OCI-LY3 (cell line): ENCODE measurements around the gene FLOT2.

Source experiments
- EZH2phosphoT487 ChIP-seq: fragments of 200-600 bp; shearing (Covaris generic); IDR thresholded peaks from 2 replicates; pipeline ENCODE4 v1.6.1; 2018; ENCODE audit warnings: antibody characterized with exemption, mixed run types, low read depth
- TF ChIP-seq, protein P1 (sequence below): fragments of 200-600, 300-600 bp; sonication (generic); IDR thresholded peaks from 2 replicates; pipeline ENCODE4 v1.5.1; 2014; ENCODE audit warnings: antibody characterized with exemption, low read length, low read depth

DNA sequence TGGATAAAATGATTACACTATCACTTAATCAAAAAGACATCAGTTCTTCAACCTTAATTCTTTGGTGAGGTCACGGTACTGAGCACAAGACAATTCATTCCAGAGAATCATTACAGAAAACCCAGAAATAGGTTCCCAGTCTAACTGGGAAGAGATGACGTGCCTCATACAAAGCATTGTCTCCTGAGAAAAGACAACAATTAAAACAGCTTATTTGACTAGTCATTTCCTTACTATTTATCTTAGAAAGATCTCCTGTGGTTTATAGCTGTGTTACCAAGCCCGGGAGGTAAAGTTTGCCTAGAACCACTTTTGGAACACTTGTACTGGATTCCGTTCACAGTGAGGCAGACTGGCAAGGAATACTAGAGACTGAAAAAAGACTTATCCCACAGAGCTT, 48.7 kb upstream of the FLOT2 start:
- TF ChIP-seq, protein P1, sequence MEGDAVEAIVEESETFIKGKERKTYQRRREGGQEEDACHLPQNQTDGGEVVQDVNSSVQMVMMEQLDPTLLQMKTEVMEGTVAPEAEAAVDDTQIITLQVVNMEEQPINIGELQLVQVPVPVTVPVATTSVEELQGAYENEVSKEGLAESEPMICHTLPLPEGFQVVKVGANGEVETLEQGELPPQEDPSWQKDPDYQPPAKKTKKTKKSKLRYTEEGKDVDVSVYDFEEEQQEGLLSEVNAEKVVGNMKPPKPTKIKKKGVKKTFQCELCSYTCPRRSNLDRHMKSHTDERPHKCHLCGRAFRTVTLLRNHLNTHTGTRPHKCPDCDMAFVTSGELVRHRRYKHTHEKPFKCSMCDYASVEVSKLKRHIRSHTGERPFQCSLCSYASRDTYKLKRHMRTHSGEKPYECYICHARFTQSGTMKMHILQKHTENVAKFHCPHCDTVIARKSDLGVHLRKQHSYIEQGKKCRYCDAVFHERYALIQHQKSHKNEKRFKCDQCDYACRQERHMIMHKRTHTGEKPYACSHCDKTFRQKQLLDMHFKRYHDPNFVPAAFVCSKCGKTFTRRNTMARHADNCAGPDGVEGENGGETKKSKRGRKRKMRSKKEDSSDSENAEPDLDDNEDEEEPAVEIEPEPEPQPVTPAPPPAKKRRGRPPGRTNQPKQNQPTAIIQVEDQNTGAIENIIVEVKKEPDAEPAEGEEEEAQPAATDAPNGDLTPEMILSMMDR = no peak
- TF ChIP-seq EZH2phosphoT487 = no peak
